OCI-LY1 (cell line): ENCODE results near the gene FKBP1A.
A peak's percentile ranks its signal among the peaks of the same experiment; 100 is the strongest.

Experiments
- CTCF ChIP-seq: fragments of 200-600 bp; sonication (generic), shearing (Covaris generic); IDR thresholded peaks from 2 replicates; pipeline ENCODE4 v1.5.1; 2017; ENCODE audit warnings: mild to moderate bottlenecking, antibody characterized with exemption, low read length, moderate library complexity, mixed read lengths
- EZH2 ChIP-seq: fragments of 200-600 bp; sonication (generic), shearing (Covaris generic); IDR thresholded peaks from 2 replicates; pipeline ENCODE4 v1.8.0; 2017; ENCODE audit warnings: borderline replicate concordance, mixed run types, mild to moderate bottlenecking, antibody characterized with exemption, low read length, moderate library complexity, mixed read lengths

- peak; percentile 84 for TF ChIP-seq CTCF
- TF ChIP-seq EZH2 = no peak
Observed at GRCh38 chr20:1440024-1440423, 47.2 kb upstream of the FKBP1A start.
